ENCODE data around the gene RAB3C. TPM values are rescaled to one million over a fixed set of nuclear protein-coding genes. Genes with fewer than 3 reads are reported as not detected.

The RAB3C gene
- polyA plus RNA-seq, 1 donor (not counting 4 experiments of a cell fraction or from before 2014, with no cell fraction given) = not detected

DNA sequence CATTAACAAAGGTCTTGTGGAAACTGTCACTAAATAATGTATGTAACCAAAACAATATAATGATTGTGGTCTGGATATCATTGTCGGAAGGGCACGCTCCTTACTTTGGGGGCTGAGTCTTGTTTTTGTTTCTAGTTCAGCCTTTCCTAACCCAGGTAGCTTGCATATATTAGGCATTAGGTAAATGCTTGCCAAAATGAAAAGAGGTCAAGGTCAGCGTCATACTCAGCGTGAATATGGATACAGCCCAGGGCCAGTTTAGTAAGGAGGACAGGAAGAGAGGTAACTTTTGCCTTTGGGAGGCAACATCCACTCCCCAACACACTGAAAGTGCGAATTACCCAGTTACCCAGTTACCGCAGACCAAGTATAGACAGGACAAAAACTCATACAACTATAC, 171.4 kb downstream of the RAB3C start:
- no peaks in the 10 kb centered on the region for H3K36me3 ChIP-seq (ENCODE audit: control insufficient read depth in 2 of 2, extremely low read depth in 1 of 2, insufficient read depth in 2 of 2, low read length in 2 of 2)

GRCh38 chr5:58755397-58755796, 172.5 kb downstream of the RAB3C start:
- Histone ChIP-seq H3K27me3 (ENCODE audit: control insufficient read depth, extremely low read depth, insufficient read depth, low read length) (no peaks in the 10 kb centered on the region), H3K9me3 (ENCODE audit: control insufficient read depth, low read depth, low read length) (no peaks in the 10 kb centered on the region), H3K36me3 (ENCODE audit: control insufficient read depth in 2 of 2, extremely low read depth in 1 of 2, insufficient read depth in 2 of 2, low read length in 2 of 2) (no peaks in the 10 kb centered on the region), H3K4me2 (ENCODE audit: control insufficient read depth, extremely low read depth, insufficient read depth, low read depth, low read length) (no peak overlapping the region), H3K4me1 (ENCODE audit: control insufficient read depth, extremely low read depth, insufficient read depth, low read length) (no peaks in the 10 kb centered on the region), H3K27ac (ENCODE audit: control insufficient read depth, insufficient read depth, low read length) (no peak overlapping the region), H3K9me1 (ENCODE audit: control insufficient read depth, extremely low read depth, insufficient read depth, low read length) (no peaks in the 10 kb centered on the region), H2AFZ (ENCODE audit: control insufficient read depth, low read length) (no peak overlapping the region), H3K9ac (ENCODE audit: control insufficient read depth, extremely low read depth, insufficient read depth, low read length) (no peak overlapping the region), H3K4me3 (ENCODE audit: control insufficient read depth in 2 of 3, extremely low read depth in 1 of 3, insufficient read depth in 2 of 3, low read depth in 1 of 3, low read length in 3 of 3) (no peak overlapping the region), H4K20me1 (ENCODE audit: control insufficient read depth, extremely low read depth, insufficient read depth, low read length) (no peaks in the 10 kb centered on the region), H3K79me2 (ENCODE audit: control insufficient read depth, insufficient read depth, low read length) (no peaks in the 10 kb centered on the region)
- no peak for DNase-seq (ENCODE audit: low read depth, low spot score)
- FAIRE-seq = no peak
- dilution Hi-C loops (cut with MboI; ENCODE audit: extremely low pct_ligation_motif_present, low sequenced_read_pairs) = no loop called here
- TF ChIP-seq EZH2 (IDR thresholded peaks at IDR 0.05; ENCODE audit: low read length) = no peak

More for the DNA sequence above, 171.4 kb downstream of the RAB3C start:
- dilution Hi-C loops (cut with MboI; ENCODE audit: extremely low pct_ligation_motif_present, low sequenced_read_pairs) = no loop called here
- Histone ChIP-seq H3K27ac (ENCODE audit: control insufficient read depth, insufficient read depth, low read length) (no peak overlapping the region), H4K20me1 (ENCODE audit: control insufficient read depth, extremely low read depth, insufficient read depth, low read length) (no peaks in the 10 kb centered on the region), H3K4me2 (ENCODE audit: control insufficient read depth, extremely low read depth, insufficient read depth, low read depth, low read length) (no peak overlapping the region), H2AFZ (ENCODE audit: control insufficient read depth, low read length) (no peak overlapping the region), H3K9me1 (ENCODE audit: control insufficient read depth, extremely low read depth, insufficient read depth, low read length) (no peaks in the 10 kb centered on the region), H3K9me3 (ENCODE audit: control insufficient read depth, low read depth, low read length) (no peaks in the 10 kb centered on the region), H3K9ac (ENCODE audit: control insufficient read depth, extremely low read depth, insufficient read depth, low read length) (no peak overlapping the region), H3K27me3 (ENCODE audit: control insufficient read depth, extremely low read depth, insufficient read depth, low read length) (no peaks in the 10 kb centered on the region), H3K4me1 (ENCODE audit: control insufficient read depth, extremely low read depth, insufficient read depth, low read length) (no peaks in the 10 kb centered on the region), H3K4me3 (ENCODE audit: control insufficient read depth in 2 of 3, extremely low read depth in 1 of 3, insufficient read depth in 2 of 3, low read depth in 1 of 3, low read length in 3 of 3) (no peak overlapping the region), H3K79me2 (ENCODE audit: control insufficient read depth, insufficient read depth, low read length) (no peaks in the 10 kb centered on the region)
- TF ChIP-seq CTCF (optimal IDR thresholded peaks at IDR 0.05 in 1 of 3, IDR thresholded peaks at IDR 0.05 in 1 of 3, conservative IDR thresholded peaks at IDR 0.05 in 1 of 3; ENCODE audit: extremely low read depth in 1 of 3, insufficient read depth in 2 of 3, low read length in 3 of 3) (no peak), EZH2 (IDR thresholded peaks at IDR 0.05; ENCODE audit: low read length) (no peak)
- no peak for DNase-seq (ENCODE audit: low read depth, low spot score)
- FAIRE-seq = no peak

DNA sequence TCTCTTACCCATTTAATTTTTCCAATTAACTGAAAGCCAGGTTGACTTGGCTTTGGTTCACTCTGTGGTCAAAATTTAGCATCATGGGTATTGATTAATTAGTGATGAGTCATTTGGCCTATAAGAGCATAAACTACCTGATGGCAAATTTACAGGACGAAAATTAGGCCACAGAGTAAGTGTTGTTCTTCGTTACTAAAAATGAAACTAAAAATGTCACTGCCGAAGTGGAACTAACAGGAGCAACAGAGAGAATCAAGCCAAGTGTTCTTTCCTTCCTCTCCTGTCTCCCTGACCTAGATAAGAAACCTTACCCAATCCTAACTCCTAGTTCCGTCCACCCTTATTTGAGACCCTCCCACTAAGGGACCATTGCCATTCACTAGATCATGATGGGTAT, 176.9 kb downstream of the RAB3C start:
- Histone ChIP-seq H2AFZ (ENCODE audit: control insufficient read depth, low read length) (peak overlapping the region; percentile 13), H3K9ac (ENCODE audit: control insufficient read depth, extremely low read depth, insufficient read depth, low read length) (no peak overlapping the region), H3K4me2 (ENCODE audit: control insufficient read depth, extremely low read depth, insufficient read depth, low read depth, low read length) (peak overlapping the region; percentile 71), H3K79me2 (ENCODE audit: control insufficient read depth, insufficient read depth, low read length) (no peaks in the 10 kb centered on the region), H3K36me3 (ENCODE audit: control insufficient read depth in 2 of 2, extremely low read depth in 1 of 2, insufficient read depth in 2 of 2, low read length in 2 of 2) (no peaks in the 10 kb centered on the region), H4K20me1 (ENCODE audit: control insufficient read depth, extremely low read depth, insufficient read depth, low read length) (no peaks in the 10 kb centered on the region), H3K9me3 (ENCODE audit: control insufficient read depth, low read depth, low read length) (no peaks in the 10 kb centered on the region), H3K9me1 (ENCODE audit: control insufficient read depth, extremely low read depth, insufficient read depth, low read length) (no peaks in the 10 kb centered on the region), H3K27me3 (ENCODE audit: control insufficient read depth, extremely low read depth, insufficient read depth, low read length) (no peaks in the 10 kb centered on the region), H3K4me3 (ENCODE audit: control insufficient read depth in 2 of 3, extremely low read depth in 1 of 3, insufficient read depth in 2 of 3, low read depth in 1 of 3, low read length in 3 of 3) (peak overlapping the region in 2 of 3 experiments; percentile 2 to 47), H3K4me1 (ENCODE audit: control insufficient read depth, extremely low read depth, insufficient read depth, low read length) (no peaks in the 10 kb centered on the region), H3K27ac (ENCODE audit: control insufficient read depth, insufficient read depth, low read length) (no peak overlapping the region)
- TF ChIP-seq CTCF (optimal IDR thresholded peaks at IDR 0.05 in 1 of 3, IDR thresholded peaks at IDR 0.05 in 1 of 3, conservative IDR thresholded peaks at IDR 0.05 in 1 of 3; ENCODE audit: extremely low read depth in 1 of 3, insufficient read depth in 2 of 3, low read length in 3 of 3) = no peak
- TF ChIP-seq EZH2 (IDR thresholded peaks at IDR 0.05; ENCODE audit: low read length) = no peak
- FAIRE-seq (no peak), DNase-seq (ENCODE audit: low read depth, low spot score) (no peak)
- dilution Hi-C loops (cut with MboI; ENCODE audit: extremely low pct_ligation_motif_present, low sequenced_read_pairs) = no loop called here
